Common myeloid progenitor, CD34-positive (primary cell): ENCODE results near the gene HGS.

Experiments used
- CTCF ChIA-PET: fragments of 350-600 bp; sonication (Branson Sonifier 250); formaldehyde crosslinking; loops from one replicate; lab custom pipeline; 2021; ENCODE audit warnings: antibody characterized with exemption; lab: Charles Lee
- POLR2A ChIA-PET: fragments of 350-600 bp; sonication (Branson Sonifier 250); formaldehyde crosslinking; loops from one replicate; lab custom pipeline; 2021; ENCODE audit warnings: antibody characterized with exemption; lab: Charles Lee
- DNase-seq, 3 donors: peaks; one replicate each; pipeline versions ENCODE4 v3.0.0 to v3.0.0-alpha.2; 2013
- H3K27ac ChIP-seq, 2 experiments: 1 replicate in 1 of 2; 2 replicates in 1 of 2; pipeline ENCODE4 v1.7.0; 2013; ENCODE audit warnings: inconsistent platforms in 2 of 2, low read length in 2 of 2, mild to moderate bottlenecking in 2 of 2, low read depth in 1 of 2, moderate library complexity in 1 of 2; ENCODE audit not compliant: severe bottlenecking in 2 of 2, insufficient read depth in 1 of 2, poor library complexity in 1 of 2
- H3K27me3 ChIP-seq, 5 experiments: replicated peaks in 2 of 5; 1 replicate in 3 of 5; 2 replicates in 2 of 5; pipeline versions ENCODE4 v1.6.1 to v1.7.0; 2013; ENCODE audit warnings: low read length in 4 of 5, mild to moderate bottlenecking in 2 of 5, moderate library complexity in 2 of 5, inconsistent platforms in 1 of 5; ENCODE audit not compliant: insufficient read depth in 5 of 5, control insufficient read depth in 4 of 5
- H3K36me3 ChIP-seq, 4 experiments: 1 replicate in 2 of 4; 2 replicates in 2 of 4; pipeline versions ENCODE4 v1.6.1 to v1.7.0; 2013; ENCODE audit warnings: low read length in 3 of 4, control low read depth in 1 of 4, mild to moderate bottlenecking in 1 of 4; ENCODE audit not compliant: control insufficient read depth in 4 of 4, insufficient read depth in 4 of 4
- H3K4me1 ChIP-seq, 4 experiments: 1 replicate in 3 of 4; 2 replicates in 1 of 4; pipeline versions ENCODE4 v1.6.1 to v1.7.1; 2013; ENCODE audit warnings: low read length in 3 of 4, mild to moderate bottlenecking in 3 of 4, control low read depth in 1 of 4, inconsistent platforms in 1 of 4, moderate library complexity in 1 of 4; ENCODE audit not compliant: control insufficient read depth in 4 of 4, insufficient read depth in 4 of 4; ENCODE audit errors: control extremely low read depth in 1 of 4
- H3K4me3 ChIP-seq, 7 experiments: 1 replicate in 4 of 7; 2 replicates in 3 of 7; pipeline versions ENCODE4 v1.5.1 to v1.7.0; 2013; ENCODE audit warnings: mild to moderate bottlenecking in 7 of 7, low read length in 6 of 7, moderate library complexity in 6 of 7, inconsistent platforms in 2 of 7, low read depth in 2 of 7, control low read depth in 1 of 7; ENCODE audit not compliant: insufficient read depth in 4 of 7, control insufficient read depth in 1 of 7; ENCODE audit errors: extremely low read depth in 1 of 7
- H3K9me3 ChIP-seq, 5 experiments: 1 replicate in 4 of 5; 2 replicates in 1 of 5; pipeline versions ENCODE4 v1.6.1 to v1.7.1; 2013; ENCODE audit warnings: low read length in 4 of 5, mild to moderate bottlenecking in 2 of 5, inconsistent platforms in 1 of 5, low read depth in 1 of 5, moderate library complexity in 1 of 5; ENCODE audit not compliant: control insufficient read depth in 4 of 5, insufficient read depth in 2 of 5; ENCODE audit errors: control extremely low read depth in 1 of 5
- WGBS: methylation state at CpG from one replicate; pipeline ENCODE4 v1.1.5; 2013; ENCODE audit not compliant: insufficient coverage; 5-methylcytosine and 5-hydroxymethylcytosine counted together

HGS gene

GRCh38 chr17:81727324-81728031 is 43.7 kb downstream of the HGS start:
- Histone ChIP-seq H3K27ac (no peak overlapping the region), H3K4me3 (no peak overlapping the region), H3K27me3 (peaks cover 0 to 20% (median 3%) of the 10 kb centered on the region in 5 experiments), H3K9me3 (no peaks in the 10 kb centered on the region), H3K36me3 (no peaks in the 10 kb centered on the region), H3K4me1 (peaks cover 0 to 16% (median 8%) of the 10 kb centered on the region in 4 experiments)
- CTCF ChIA-PET: no interaction called here
- 96% methylated on average over 21 of the region's 23 CpGs for WGBS
- POLR2A ChIA-PET: no interaction called here
- DNase-seq: no peak

- Histone ChIP-seq H3K4me3 (no peak overlapping the region), H3K27ac (no peak overlapping the region), H3K36me3 (no peaks in the 10 kb centered on the region), H3K27me3 (peaks cover 0 to 17% (median 2%) of the 10 kb centered on the region in 5 experiments), H3K9me3 (no peaks in the 10 kb centered on the region), H3K4me1 (peaks cover 0 to 32% (median 18%) of the 10 kb centered on the region in 4 experiments)
- DNase-seq: peak in 2 of 3 donors; percentile 54 to 62
- WGBS: 56% methylated on average over 27 of the region's 32 CpGs
- POLR2A ChIA-PET: no interaction called here
- CTCF ChIA-PET: interaction anchor here (1.1 to 2.4 kb wide), 4 partner anchors 9 to 220 kb away, joined by 3 to 10 read pairs (median 4); no protein-coding TSS in a partner anchor
Observed at GRCh38 chr17:81733507-81734404, 49.9 kb downstream of the HGS start.

- no peak overlapping the region for H3K4me3 ChIP-seq
- DNase-seq: no peak
- H3K4me1 ChIP-seq: peaks cover 0 to 32% (median 18%) of the 10 kb centered on the region in 4 experiments
- ChIA-PET CTCF (interaction anchor here (1.1 to 2.4 kb wide), 9 partner anchors 9 to 220 kb away, joined by 3 to 10 read pairs (median 4); no protein-coding TSS in a partner anchor), POLR2A (interaction anchor here (0.8 to 1.3 kb wide), 3 partner anchors 70 to 120 kb away, joined by 3 read pairs; no protein-coding TSS in a partner anchor)
- 93% methylated on average over 31 of the region's 35 CpGs for WGBS
- no peak overlapping the region for H3K27ac ChIP-seq
- no peaks in the 10 kb centered on the region for H3K9me3 ChIP-seq
- H3K27me3 ChIP-seq: peaks cover 0 to 17% (median 2%) of the 10 kb centered on the region in 5 experiments
- no peaks in the 10 kb centered on the region for H3K36me3 ChIP-seq
Observed at GRCh38 chr17:81734405-81735263, 50.8 kb downstream of the HGS start.

GRCh38 chr17:81735264-81736102 is 51.7 kb downstream of the HGS start:
- ChIA-PET CTCF (interaction anchor here (0.7 to 2.4 kb wide), 8 partner anchors 10 to 134 kb away, joined by 3 to 10 read pairs (median 4); no protein-coding TSS in a partner anchor), POLR2A (interaction anchor here (0.6 to 1.3 kb wide), 4 partner anchors 70 to 120 kb away, joined by 3 to 4 read pairs (median 3); no protein-coding TSS in a partner anchor)
- Histone ChIP-seq H3K27me3 (peaks cover 0 to 18% (median 2%) of the 10 kb centered on the region in 5 experiments), H3K36me3 (no peaks in the 10 kb centered on the region), H3K9me3 (no peaks in the 10 kb centered on the region), H3K4me1 (peaks cover 0 to 34% (median 19%) of the 10 kb centered on the region in 4 experiments), H3K27ac (no peak overlapping the region), H3K4me3 (peak overlapping the region in 5 of 7 experiments; percentile 12 to 64 (median 50))
- peak; percentile 69 to 86 (median 85) for DNase-seq
- 31% methylated on average over 24 of the region's 30 CpGs for WGBS

GRCh38 chr17:81737947-81738800 is 54.4 kb downstream of the HGS start:
- Histone ChIP-seq H3K36me3 (no peaks in the 10 kb centered on the region), H3K4me1 (peaks cover 0 to 22% (median 21%) of the 10 kb centered on the region in 4 experiments), H3K27ac (no peak overlapping the region), H3K9me3 (no peaks in the 10 kb centered on the region), H3K27me3 (peaks cover 0 to 23% (median 4%) of the 10 kb centered on the region in 5 experiments), H3K4me3 (no peak overlapping the region)
- CTCF ChIA-PET: interaction anchor here (1.6 to 1.8 kb wide), 3 partner anchors 8 to 127 kb away, joined by 3 to 4 read pairs (median 4); no protein-coding TSS in a partner anchor
- WGBS: 97% methylated on average over 25 of the region's 31 CpGs
- POLR2A ChIA-PET: no interaction called here
- no peak for DNase-seq
